ENCODE data around the gene ZNF574.
"Not testable (repeated sequence)": the region's sequence is repeated elsewhere in the genome, so short reads cannot be mapped to it uniquely, and the experiment has no call there.

ZNF574 gene, protein sequence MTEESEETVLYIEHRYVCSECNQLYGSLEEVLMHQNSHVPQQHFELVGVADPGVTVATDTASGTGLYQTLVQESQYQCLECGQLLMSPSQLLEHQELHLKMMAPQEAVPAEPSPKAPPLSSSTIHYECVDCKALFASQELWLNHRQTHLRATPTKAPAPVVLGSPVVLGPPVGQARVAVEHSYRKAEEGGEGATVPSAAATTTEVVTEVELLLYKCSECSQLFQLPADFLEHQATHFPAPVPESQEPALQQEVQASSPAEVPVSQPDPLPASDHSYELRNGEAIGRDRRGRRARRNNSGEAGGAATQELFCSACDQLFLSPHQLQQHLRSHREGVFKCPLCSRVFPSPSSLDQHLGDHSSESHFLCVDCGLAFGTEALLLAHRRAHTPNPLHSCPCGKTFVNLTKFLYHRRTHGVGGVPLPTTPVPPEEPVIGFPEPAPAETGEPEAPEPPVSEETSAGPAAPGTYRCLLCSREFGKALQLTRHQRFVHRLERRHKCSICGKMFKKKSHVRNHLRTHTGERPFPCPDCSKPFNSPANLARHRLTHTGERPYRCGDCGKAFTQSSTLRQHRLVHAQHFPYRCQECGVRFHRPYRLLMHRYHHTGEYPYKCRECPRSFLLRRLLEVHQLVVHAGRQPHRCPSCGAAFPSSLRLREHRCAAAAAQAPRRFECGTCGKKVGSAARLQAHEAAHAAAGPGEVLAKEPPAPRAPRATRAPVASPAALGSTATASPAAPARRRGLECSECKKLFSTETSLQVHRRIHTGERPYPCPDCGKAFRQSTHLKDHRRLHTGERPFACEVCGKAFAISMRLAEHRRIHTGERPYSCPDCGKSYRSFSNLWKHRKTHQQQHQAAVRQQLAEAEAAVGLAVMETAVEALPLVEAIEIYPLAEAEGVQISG

DNA sequence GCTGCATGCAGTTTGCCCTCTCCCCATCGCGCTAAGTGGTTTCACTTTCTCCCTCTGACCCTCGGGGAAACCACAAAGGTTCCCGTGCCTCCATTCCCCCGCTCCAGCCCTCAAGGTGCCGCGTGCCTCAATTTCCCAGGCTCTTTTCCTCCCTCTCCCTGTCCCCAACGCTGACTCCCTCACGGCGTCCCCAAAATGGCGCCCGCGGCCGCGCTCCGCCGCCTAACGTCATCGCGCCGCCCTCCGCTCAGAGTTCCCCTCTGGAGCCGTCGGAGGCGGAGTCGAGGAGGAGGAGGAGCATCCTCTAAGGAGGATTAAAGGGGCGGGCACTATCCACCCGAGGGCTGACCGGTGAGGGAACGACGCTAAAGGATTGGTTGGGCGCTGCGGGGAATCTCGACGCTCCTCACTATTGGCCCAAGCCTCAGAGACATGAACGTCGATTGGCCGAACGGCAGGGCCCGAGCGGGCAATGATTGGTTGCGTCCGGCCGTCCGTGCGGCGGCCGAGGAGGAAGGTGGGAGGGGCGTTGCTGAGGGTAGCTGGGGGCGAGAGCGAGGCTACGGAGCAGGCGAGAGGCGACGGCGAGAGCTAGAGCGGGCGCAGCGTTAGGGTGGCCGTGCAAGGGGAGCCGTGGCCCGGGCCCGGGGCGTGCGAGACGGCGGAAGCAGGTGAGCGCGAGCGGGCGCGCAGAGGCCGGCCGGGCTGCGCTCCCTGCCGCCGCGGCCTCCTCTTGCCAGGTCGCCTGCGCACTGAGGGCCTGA lies at the start of gene ZNF574:
TSS of gene ZNF574 (plus strand) at position 551 of the 764 bp plus-strand sequence. CDS start 2,441 bp downstream, outside the sequence.
- Mint-ChIP-seq H3K9me3 (no peaks in the 10 kb centered on the region), H3K36me3 (ENCODE audit: low read depth) (peaks cover 30% of the 10 kb centered on the region), H3K4me3 (peak within 1 kb of the TSS; percentile 96), H3K27ac (peak within 1 kb of the TSS; percentile 100), H3K27me3 (peaks cover 4% of the 10 kb centered on the region), H3K4me1 (ENCODE audit: low read depth) (peaks cover 44% of the 10 kb centered on the region)

- Mint-ChIP-seq H3K4me1 (ENCODE audit: low read depth) (no peaks in the 10 kb centered on the region), H3K27ac (no peak overlapping the region), H3K9me3 (no peaks in the 10 kb centered on the region), H3K4me3 (no peak overlapping the region), H3K27me3 (peaks cover 16% of the 10 kb centered on the region), H3K36me3 (ENCODE audit: low read depth) (no peaks in the 10 kb centered on the region)
Observed at GRCh38 chr19:42028304-42029216, 47.4 kb upstream of the ZNF574 start.

DNA sequence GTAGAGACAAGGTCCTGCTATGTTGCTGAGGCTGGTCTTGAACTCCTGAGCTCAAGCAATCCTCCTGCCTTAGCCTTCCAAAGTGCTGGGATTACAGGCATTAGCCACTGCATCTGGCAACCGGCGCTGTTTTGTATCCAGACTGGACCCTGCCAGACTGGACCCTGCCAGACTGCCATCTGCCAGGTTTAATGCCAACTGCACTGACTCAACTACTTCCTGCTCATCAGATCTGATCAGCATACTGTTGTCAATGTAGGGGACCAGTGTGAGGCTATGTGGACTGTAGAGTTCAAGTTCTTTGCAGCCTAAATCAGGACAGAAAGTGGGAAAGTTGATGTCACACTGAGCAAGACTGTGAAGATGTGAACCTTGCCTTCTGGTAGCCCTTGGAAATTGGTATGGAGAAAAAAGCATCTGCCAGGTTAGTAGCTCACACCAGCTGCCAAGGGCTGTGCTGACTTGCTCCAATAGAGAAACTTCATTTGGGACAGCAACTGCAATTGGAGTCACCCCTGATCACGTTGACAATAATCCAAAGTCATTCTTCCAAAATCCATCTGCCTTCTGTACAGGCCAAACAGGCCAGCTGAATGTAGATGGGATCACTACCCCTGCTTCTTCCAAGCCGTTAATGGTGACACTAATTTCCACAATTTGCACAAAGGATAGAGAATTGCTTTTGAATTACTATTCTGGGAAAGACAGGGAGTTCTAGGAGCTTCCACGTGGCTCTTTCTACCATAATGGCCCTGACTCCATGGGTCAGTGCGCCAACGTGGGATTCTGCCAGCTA lies 45.1 kb upstream of the ZNF574 start:
- H3K9me3 Mint-ChIP-seq, result no peaks in the 10 kb centered on the region
- no peaks in the 10 kb centered on the region for H3K4me1 Mint-ChIP-seq (ENCODE audit: low read depth)
- no peak overlapping the region for H3K4me3 Mint-ChIP-seq
- H3K36me3 Mint-ChIP-seq (ENCODE audit: low read depth), result no peaks in the 10 kb centered on the region
- H3K27me3 Mint-ChIP-seq, result peaks cover 16% of the 10 kb centered on the region
- no peak overlapping the region for H3K27ac Mint-ChIP-seq

GRCh38 chr19:42032431-42032830 lies 43.5 kb upstream of the ZNF574 start:
- Mint-ChIP-seq H3K27me3 (peaks cover 16% of the 10 kb centered on the region), H3K36me3 (ENCODE audit: low read depth) (no peaks in the 10 kb centered on the region), H3K27ac (no peak overlapping the region), H3K4me1 (ENCODE audit: low read depth) (no peaks in the 10 kb centered on the region), H3K4me3 (no peak overlapping the region), H3K9me3 (no peaks in the 10 kb centered on the region)

- Mint-ChIP-seq H3K27me3 (peaks cover 15% of the 10 kb centered on the region), H3K36me3 (ENCODE audit: low read depth) (no peaks in the 10 kb centered on the region), H3K4me1 (ENCODE audit: low read depth) (no peaks in the 10 kb centered on the region), H3K27ac (no peak overlapping the region), H3K9me3 (no peaks in the 10 kb centered on the region), H3K4me3 (no peak overlapping the region)
Observed at GRCh38 chr19:42033413-42033812, 42.6 kb upstream of the ZNF574 start.

GRCh38 chr19:42034640-42035391 lies 41.1 kb upstream of the ZNF574 start:
- not testable (repeated sequence) for H3K4me3 Mint-ChIP-seq; H3K27ac Mint-ChIP-seq; H3K9me3 Mint-ChIP-seq; H3K27me3 Mint-ChIP-seq; H3K36me3 Mint-ChIP-seq (ENCODE audit: low read depth); H3K4me1 Mint-ChIP-seq (ENCODE audit: low read depth)

DNA sequence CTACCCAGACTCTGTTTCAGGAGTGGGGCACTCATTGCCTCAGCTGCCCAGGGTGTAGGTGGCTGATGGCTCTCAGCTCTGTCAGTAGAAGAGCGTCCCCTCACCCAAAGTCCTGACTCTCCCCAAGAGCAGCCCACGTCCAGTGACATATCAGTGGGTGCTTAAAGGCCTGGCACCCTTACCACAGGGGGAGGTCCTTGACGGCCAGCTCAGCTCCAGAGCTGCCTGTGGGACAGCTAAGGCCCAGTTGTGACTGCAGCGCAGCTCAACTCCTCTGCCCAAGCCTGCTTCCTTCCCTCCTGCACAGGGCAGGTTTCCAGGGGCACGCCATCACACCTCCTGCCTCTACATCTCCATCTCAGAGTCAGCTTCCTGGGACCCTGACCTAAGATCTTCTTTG lies 38.3 kb upstream of the ZNF574 start:
- Mint-ChIP-seq H3K9me3 (no peaks in the 10 kb centered on the region), H3K27ac (no peak overlapping the region), H3K36me3 (ENCODE audit: low read depth) (no peaks in the 10 kb centered on the region), H3K4me3 (no peak overlapping the region), H3K4me1 (ENCODE audit: low read depth) (no peaks in the 10 kb centered on the region), H3K27me3 (peaks cover 6% of the 10 kb centered on the region)

DNA sequence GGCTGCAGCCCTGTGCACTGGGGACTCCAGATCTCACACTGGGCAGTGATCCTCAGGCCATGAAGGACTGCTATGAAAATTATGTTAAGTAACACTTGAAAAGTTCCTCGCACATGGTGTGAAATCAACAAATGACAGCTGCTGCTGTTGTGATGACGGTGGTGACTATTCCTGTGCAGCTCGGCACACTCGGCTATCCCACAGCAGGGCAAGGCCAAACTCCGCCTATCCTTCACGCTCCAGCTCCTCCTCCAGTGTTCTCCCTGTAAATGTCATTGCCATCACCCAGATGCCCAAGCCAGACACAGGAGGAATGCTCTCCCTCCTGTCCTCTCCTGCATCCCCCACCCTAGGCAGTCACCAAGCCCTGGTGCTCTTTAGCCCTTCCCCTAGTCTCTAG lies 37.3 kb upstream of the ZNF574 start:
- Mint-ChIP-seq H3K4me1 (ENCODE audit: low read depth) (no peaks in the 10 kb centered on the region), H3K36me3 (ENCODE audit: low read depth) (no peaks in the 10 kb centered on the region), H3K27me3 (no peaks in the 10 kb centered on the region), H3K4me3 (no peak overlapping the region), H3K9me3 (no peaks in the 10 kb centered on the region), H3K27ac (no peak overlapping the region)

DNA sequence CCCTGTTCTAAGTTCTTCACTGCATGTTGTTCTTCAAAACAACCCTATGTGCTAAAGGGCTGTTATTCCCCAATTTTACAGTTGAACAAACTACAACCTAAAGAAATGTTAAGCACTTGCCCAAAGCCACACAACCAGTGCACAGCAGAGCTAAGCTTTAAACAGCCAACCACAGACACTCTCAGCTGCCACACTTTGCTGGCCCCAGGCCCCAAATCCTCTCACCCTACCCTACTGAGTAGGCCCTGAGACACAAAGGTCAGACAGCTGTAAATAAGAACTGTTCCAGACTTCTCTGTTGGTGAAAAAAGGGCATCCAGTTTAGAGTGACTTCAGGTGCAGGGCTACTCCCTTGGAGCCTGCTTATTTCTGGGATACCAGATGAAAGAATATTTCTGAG lies 35.9 kb upstream of the ZNF574 start:
- Mint-ChIP-seq H3K4me3 (no peak overlapping the region), H3K36me3 (ENCODE audit: low read depth) (no peaks in the 10 kb centered on the region), H3K9me3 (no peaks in the 10 kb centered on the region), H3K27me3 (no peaks in the 10 kb centered on the region), H3K27ac (no peak overlapping the region), H3K4me1 (ENCODE audit: low read depth) (no peaks in the 10 kb centered on the region)

GRCh38 chr19:42040491-42040890 lies 35.5 kb upstream of the ZNF574 start:
- H3K27me3 Mint-ChIP-seq; H3K4me1 Mint-ChIP-seq (ENCODE audit: low read depth); H3K27ac Mint-ChIP-seq; H3K36me3 Mint-ChIP-seq (ENCODE audit: low read depth); H3K4me3 Mint-ChIP-seq; H3K9me3 Mint-ChIP-seq: not testable (repeated sequence)

DNA sequence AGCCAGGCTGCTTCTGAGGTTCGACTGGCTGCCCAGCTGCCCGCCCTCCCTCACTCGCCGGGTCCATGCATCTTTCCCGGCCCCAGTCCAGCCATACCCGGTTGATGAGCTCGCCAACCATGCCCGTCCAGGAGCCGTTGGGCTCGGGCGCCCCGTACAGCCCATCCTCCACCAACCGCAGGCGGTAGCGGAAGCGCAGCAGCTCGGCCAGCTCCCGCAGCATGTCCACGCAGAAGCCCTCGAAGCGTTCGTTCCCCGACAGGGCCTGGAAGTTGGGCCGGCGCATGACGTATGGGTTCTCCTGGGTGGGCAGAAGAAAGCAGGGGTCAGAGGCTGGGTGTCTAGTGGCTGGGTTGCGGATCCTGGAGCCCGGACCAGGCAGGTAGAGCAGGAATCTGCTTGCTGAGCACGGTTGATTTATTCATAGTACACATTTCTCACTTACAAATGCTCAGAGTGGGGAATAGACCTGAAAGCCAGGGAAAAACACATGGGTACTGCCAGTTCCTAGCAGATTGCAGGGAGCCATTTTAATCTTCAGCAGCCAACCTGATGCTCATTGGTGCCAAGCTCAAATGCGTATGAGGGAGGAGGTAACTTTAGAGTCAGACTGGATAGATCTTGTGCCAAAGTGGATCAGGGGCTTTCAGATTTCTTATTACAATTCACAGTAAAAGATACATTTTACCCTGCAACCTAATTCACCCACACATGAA lies 33.4 kb upstream of the ZNF574 start:
- Mint-ChIP-seq H3K4me1 (ENCODE audit: low read depth) (no peaks in the 10 kb centered on the region), H3K27ac (no peak overlapping the region), H3K4me3 (no peak overlapping the region), H3K36me3 (ENCODE audit: low read depth) (no peaks in the 10 kb centered on the region), H3K27me3 (no peaks in the 10 kb centered on the region), H3K9me3 (no peaks in the 10 kb centered on the region)

DNA sequence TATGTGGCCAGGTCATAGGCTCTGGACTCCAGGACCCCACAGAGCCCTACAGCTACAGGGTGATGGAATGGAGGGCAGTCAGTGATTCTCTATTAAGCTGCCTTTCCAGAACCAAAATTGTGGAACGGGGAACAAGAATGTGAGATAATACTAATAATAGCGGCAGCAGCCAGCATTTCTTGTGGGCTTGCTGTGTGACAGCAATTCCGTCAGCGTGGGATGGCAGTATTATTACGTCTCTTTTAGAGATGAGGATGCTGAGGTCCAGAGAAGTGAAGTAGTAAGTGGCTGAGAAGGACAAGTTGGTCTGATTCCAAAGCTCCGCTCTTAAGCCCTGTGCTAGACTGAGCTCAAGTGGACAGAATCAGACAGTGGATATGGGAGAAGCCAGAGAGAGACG lies 30.4 kb upstream of the ZNF574 start:
- H3K4me3 Mint-ChIP-seq, result no peak overlapping the region
- no peak overlapping the region for H3K27ac Mint-ChIP-seq
- H3K4me1 Mint-ChIP-seq (ENCODE audit: low read depth), result peaks cover 9% of the 10 kb centered on the region
- H3K27me3 Mint-ChIP-seq, result no peaks in the 10 kb centered on the region
- H3K9me3 Mint-ChIP-seq, result no peaks in the 10 kb centered on the region
- H3K36me3 Mint-ChIP-seq (ENCODE audit: low read depth), result no peaks in the 10 kb centered on the region

Data from stimulated activated naive CD8-positive, alpha-beta T cell treated with anti-CD3 and anti-CD28 coated beads, Interleukin-15, Interleukin-2, amounts not matched to agents 100 ng/mL and 50 ng/mL, for 24 hours (primary cell).